ENCODE results near the gene MINK1.

The MINK1 gene

DNA sequence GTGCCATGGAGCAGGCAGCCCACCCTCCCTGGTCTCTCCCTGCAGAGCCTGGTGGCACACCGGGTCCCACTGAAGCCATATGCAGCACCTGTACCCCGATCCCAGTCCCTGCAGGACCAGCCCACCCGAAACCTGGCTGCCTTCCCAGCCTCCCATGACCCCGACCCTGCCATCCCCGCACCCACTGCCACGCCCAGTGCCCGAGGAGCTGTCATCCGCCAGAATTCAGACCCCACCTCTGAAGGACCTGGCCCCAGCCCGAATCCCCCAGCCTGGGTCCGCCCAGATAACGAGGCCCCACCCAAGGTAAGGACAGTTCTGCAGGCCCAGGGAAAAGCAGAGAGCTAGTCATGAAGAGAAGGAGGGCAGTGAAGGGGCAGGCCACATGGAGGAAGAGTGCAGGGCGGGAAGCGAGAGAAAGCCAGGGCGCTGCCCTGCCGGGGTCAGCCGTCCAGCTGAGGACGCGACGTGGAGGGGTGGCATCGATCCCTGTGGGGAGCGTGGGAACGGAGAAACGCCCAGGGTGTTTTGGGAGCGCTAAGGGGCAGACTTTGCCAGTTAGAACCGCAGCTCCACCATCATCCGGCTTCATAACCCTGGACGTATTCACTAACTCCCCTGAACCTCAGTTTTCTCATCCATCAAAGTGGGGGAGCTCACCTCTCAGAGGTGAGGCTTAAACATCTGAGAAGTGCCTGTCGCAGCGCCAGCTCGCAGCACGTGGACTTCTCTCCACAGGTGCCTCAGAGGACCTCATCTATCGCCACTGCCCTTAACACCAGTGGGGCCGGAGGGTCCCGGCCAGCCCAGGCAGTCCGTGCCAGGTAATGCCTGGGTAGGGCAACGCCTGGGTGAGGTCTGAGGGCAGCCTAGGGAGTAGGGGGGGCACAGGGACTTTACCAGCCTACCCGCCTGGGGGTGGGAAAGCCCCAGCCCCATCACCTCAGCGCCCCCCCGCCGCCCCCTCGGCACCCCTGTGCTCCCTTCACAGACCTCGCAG is 58.6 kb downstream of the MINK1 start:
- no peaks in the 10 kb centered on the region for H3K9me3 Mint-ChIP-seq
- H3K4me3 Mint-ChIP-seq, result no peak overlapping the region
- H3K27me3 Mint-ChIP-seq (ENCODE audit: low read depth), result no peaks in the 10 kb centered on the region
- no peak overlapping the region for H3K27ac Mint-ChIP-seq
- peaks cover 4% of the 10 kb centered on the region for H3K4me1 Mint-ChIP-seq
- TF ChIP-seq CTCF (IDR thresholded peaks at IDR 0.05; ENCODE audit: unreplicated experiment in 3 of 3), result no peak
- peaks cover 32% of the 10 kb centered on the region for H3K36me3 Mint-ChIP-seq (ENCODE audit: low read depth)

GRCh38 chr17:4892499-4893221 is 59.5 kb downstream of the MINK1 start:
- H3K27me3 Mint-ChIP-seq (ENCODE audit: low read depth), result no peaks in the 10 kb centered on the region
- H3K36me3 Mint-ChIP-seq (ENCODE audit: low read depth), result peaks cover 24% of the 10 kb centered on the region
- peak overlapping the region in 1 of 3 experiments; percentile 46 for H3K4me3 Mint-ChIP-seq
- no peaks in the 10 kb centered on the region for H3K9me3 Mint-ChIP-seq
- peak overlapping the region in 1 of 3 experiments; percentile 76 for H3K27ac Mint-ChIP-seq
- TF ChIP-seq CTCF (IDR thresholded peaks at IDR 0.05; ENCODE audit: unreplicated experiment in 3 of 3), result no peak
- H3K4me1 Mint-ChIP-seq, result peaks cover 4% of the 10 kb centered on the region

- Mint-ChIP-seq H3K9me3 (no peaks in the 10 kb centered on the region), H3K27me3 (ENCODE audit: low read depth) (no peaks in the 10 kb centered on the region), H3K4me3 (no peak overlapping the region), H3K4me1 (peaks cover 4% of the 10 kb centered on the region), H3K27ac (peak overlapping the region in 1 of 3 experiments; percentile 41), H3K36me3 (ENCODE audit: low read depth) (peaks cover 24% of the 10 kb centered on the region)
- no peak for TF ChIP-seq CTCF (IDR thresholded peaks at IDR 0.05; ENCODE audit: unreplicated experiment in 3 of 3)
Measured at GRCh38 chr17:4893272-4893671, 60.1 kb downstream of the MINK1 start.

GRCh38 chr17:4893721-4894560 is 60.8 kb downstream of the MINK1 start:
- Mint-ChIP-seq H3K4me1 (peaks cover 4% of the 10 kb centered on the region), H3K36me3 (ENCODE audit: low read depth) (peaks cover 23% of the 10 kb centered on the region), H3K27me3 (ENCODE audit: low read depth) (no peaks in the 10 kb centered on the region), H3K9me3 (no peaks in the 10 kb centered on the region), H3K27ac (no peak overlapping the region), H3K4me3 (no peak overlapping the region)
- no peak for TF ChIP-seq CTCF (IDR thresholded peaks at IDR 0.05; ENCODE audit: unreplicated experiment in 3 of 3)

- no peak overlapping the region for H3K27ac Mint-ChIP-seq
- H3K36me3 Mint-ChIP-seq (ENCODE audit: low read depth), result peaks cover 25% of the 10 kb centered on the region
- no peaks in the 10 kb centered on the region for H3K27me3 Mint-ChIP-seq (ENCODE audit: low read depth)
- no peaks in the 10 kb centered on the region for H3K9me3 Mint-ChIP-seq
- TF ChIP-seq CTCF (IDR thresholded peaks at IDR 0.05; ENCODE audit: unreplicated experiment in 3 of 3), result no peak
- no peak overlapping the region for H3K4me3 Mint-ChIP-seq
- no peaks in the 10 kb centered on the region for H3K4me1 Mint-ChIP-seq
Measured at GRCh38 chr17:4895121-4895520, 62.0 kb downstream of the MINK1 start.
